ENCODE results near the gene YBEY.

YBEY gene

GRCh38 chr21:46334351-46335140 is 48.4 kb downstream of the YBEY start:
- DNase-seq, result no peak

- DNase-seq, result no peak
These were observed 50.5 kb downstream of the YBEY start for GRCh38 chr21:46336603-46337002.

GRCh38 chr21:46340998-46341397 is 54.9 kb downstream of the YBEY start:
- no peak for DNase-seq

GRCh38 chr21:46344219-46344915 is 58.2 kb downstream of the YBEY start:
- no peak for DNase-seq

GRCh38 chr21:46345861-46346260 is 59.7 kb downstream of the YBEY start:
- no peak for DNase-seq

GRCh38 chr21:46346296-46347202 is 60.4 kb downstream of the YBEY start:
- no peak for DNase-seq

- no peak for DNase-seq
These were observed 61.0 kb downstream of the YBEY start for GRCh38 chr21:46347203-46347550.

Measured in activated CD4-positive, CD25-positive, alpha-beta regulatory T cell treated with anti-CD3 and anti-CD28 coated beads, Interleukin-2, amount 50 U/mL, for 72 hours (primary cell).